ENCODE data around the gene IRF2BPL. TPM values are rescaled to one million over a fixed set of nuclear protein-coding genes. Genes with fewer than 3 reads are reported as not detected.
A peak's percentile ranks its signal among the peaks of the same experiment; 100 is the strongest.

Gene IRF2BPL
- 21.6 and 25.8 TPM in 2 replicates for total RNA-seq (ENCODE audit: low replicate concordance)

DNA sequence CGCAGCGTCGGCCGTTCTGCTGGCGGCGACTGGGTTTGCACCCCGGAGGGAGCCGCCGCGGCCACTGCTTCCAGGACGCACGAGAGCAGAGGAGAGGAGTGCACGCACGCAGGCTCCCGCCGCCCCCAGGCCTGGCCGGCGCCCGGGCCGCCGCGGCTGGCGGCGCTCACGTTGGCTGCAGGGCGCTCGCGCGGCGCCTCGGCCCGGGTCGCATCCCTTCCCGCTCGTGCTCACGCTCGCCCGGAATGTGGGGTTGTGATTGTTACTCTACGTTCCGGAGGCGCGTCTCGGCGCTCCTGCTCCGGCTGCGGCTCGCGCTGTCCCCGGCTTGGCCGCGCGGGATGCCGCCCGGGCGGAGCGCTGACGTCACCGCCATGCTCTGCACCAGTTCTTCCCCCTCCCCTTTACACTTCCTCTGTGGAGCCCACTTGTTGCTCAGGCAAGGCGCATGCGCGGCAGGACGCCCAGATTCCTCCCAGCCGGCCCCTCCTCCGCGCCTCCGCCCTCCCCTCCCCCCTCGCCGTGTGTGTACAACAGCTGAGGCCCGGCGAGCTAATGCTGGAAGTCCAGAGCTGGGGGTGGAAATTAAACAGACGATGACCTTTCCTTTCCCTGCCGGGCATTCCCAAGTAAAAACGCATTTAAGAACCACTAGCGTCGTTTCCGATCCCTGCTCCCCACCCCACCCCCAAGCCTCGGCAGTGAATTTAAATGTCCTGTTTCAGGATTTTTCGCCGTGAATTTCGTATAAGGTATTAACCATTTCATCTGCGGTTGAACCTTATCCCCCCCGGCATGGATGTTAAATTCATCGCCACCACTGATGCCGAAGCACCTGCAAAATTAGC, at the start of gene IRF2BPL:
TSS of gene IRF2BPL (minus strand) at position 325 of the 848 bp plus-strand sequence. CDS start 916 bp downstream, outside the sequence.
- H3K4me3 ChIP-seq (ENCODE audit: low read depth, low read length), result peak within 1 kb of the TSS; percentile 91
- peak; percentile 98 for DNase-seq (ENCODE audit: low read depth)
- TF ChIP-seq, protein P1, sequence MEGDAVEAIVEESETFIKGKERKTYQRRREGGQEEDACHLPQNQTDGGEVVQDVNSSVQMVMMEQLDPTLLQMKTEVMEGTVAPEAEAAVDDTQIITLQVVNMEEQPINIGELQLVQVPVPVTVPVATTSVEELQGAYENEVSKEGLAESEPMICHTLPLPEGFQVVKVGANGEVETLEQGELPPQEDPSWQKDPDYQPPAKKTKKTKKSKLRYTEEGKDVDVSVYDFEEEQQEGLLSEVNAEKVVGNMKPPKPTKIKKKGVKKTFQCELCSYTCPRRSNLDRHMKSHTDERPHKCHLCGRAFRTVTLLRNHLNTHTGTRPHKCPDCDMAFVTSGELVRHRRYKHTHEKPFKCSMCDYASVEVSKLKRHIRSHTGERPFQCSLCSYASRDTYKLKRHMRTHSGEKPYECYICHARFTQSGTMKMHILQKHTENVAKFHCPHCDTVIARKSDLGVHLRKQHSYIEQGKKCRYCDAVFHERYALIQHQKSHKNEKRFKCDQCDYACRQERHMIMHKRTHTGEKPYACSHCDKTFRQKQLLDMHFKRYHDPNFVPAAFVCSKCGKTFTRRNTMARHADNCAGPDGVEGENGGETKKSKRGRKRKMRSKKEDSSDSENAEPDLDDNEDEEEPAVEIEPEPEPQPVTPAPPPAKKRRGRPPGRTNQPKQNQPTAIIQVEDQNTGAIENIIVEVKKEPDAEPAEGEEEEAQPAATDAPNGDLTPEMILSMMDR (IDR thresholded peaks at IDR 0.05; ENCODE audit: insufficient read depth, low read length), result no peak

DNA sequence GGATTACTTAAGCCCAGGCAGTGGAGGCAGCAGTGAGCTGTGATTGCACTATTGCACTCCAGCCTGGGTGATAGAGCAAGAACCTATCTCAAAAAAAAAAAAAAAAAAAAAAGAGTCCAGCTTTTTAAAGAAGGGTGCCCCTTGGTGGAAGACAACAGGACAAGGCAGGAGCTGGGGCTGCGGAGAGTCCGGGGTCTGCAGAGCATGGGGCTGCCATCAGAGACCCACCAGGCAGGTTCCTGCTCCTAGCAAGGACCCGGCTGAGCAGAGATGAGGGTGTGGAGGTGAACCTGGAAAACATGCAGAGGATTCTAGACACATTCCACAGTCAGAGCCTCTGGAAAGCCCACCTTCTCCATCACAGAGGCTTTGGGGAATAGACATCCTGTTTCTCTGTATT, 48.5 kb upstream of the IRF2BPL start:
- TF ChIP-seq, protein P1 (IDR thresholded peaks at IDR 0.05; ENCODE audit: insufficient read depth, low read length), result no peak

DNA sequence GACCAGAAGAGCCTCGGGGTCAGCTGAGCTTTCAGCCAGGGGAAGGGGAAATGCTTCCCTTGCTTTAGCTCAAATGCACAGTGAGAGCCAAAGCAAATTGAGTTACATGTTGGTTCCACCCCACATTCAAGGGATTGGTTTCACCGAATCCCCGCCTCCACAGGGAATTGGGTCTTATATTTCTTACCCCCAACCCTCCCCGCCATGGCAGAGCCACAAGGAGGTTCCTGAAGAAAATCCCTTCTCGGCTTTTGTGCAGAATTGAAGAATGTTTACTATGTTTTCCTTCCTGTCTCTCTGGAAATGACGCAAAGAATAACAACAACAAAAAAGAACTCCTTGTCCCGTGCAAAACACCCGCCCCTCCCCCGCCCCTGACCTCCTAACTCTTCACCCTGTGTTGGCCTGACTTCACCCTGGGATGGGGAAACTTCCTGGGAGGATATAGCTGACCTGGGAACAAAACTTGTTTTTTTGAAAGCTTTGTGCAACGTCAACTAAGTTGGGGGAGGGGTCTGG, 47.7 kb upstream of the IRF2BPL start:
- peak; percentile 10 for DNase-seq (ENCODE audit: low read depth)

More for the DNA sequence above, 48.5 kb upstream of the IRF2BPL start:
- no peak overlapping the region for H3K4me3 ChIP-seq (ENCODE audit: low read depth, low read length)
- no peak for DNase-seq (ENCODE audit: low read depth)

DNA sequence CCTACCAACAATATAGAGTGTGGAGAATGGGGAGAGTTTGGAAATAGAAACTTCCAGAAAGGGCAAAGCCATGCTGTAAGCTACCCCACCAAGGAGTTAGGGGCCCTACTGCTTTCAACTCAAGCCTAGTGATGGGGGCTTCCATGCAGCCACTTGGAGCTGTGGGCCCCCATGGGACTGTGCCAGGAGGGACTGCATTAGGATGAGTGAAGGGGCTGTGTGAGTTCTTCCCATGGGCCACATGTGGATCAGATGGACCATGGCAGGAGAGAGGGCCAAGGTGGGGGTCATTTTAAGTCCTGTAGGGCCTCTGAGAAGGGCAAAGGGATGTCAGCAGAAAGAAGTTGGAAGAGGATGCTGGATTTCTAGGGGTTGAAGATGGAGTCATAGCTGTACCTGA, 46.5 kb upstream of the IRF2BPL start:
- H3K4me3 ChIP-seq (ENCODE audit: low read depth, low read length), result no peak overlapping the region
- no peak for DNase-seq (ENCODE audit: low read depth)
- TF ChIP-seq, protein P1 (IDR thresholded peaks at IDR 0.05; ENCODE audit: insufficient read depth, low read length), result no peak

More for the DNA sequence above, 47.7 kb upstream of the IRF2BPL start:
- TF ChIP-seq, protein P1 (IDR thresholded peaks at IDR 0.05; ENCODE audit: insufficient read depth, low read length), result no peak
- H3K4me3 ChIP-seq (ENCODE audit: low read depth, low read length), result no peak overlapping the region

DNA sequence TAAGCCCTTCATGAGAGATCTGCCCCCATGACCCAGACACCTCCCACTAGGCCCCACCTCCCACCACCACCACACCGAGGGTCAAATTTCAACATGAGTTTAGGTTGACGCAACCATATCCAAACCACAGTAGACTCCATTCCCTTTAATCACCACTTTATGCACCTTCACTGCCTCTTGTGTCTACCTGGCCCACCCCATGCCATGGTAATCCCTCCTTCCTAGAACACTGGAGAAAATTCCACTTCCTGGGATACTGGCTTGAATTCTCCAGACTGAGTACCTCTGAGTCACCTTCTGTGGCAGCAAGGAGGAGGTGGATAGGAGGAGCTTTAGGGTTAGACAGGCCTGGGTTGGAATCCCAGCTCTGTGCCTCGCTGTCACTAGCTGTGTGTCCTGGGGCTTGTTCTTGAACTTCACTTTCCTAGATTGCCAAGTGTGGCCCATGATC, 43.5 kb upstream of the IRF2BPL start:
- H3K4me3 ChIP-seq (ENCODE audit: low read depth, low read length), result no peak overlapping the region
- DNase-seq (ENCODE audit: low read depth), result no peak
- TF ChIP-seq, protein P1 (IDR thresholded peaks at IDR 0.05; ENCODE audit: insufficient read depth, low read length), result no peak

DNA sequence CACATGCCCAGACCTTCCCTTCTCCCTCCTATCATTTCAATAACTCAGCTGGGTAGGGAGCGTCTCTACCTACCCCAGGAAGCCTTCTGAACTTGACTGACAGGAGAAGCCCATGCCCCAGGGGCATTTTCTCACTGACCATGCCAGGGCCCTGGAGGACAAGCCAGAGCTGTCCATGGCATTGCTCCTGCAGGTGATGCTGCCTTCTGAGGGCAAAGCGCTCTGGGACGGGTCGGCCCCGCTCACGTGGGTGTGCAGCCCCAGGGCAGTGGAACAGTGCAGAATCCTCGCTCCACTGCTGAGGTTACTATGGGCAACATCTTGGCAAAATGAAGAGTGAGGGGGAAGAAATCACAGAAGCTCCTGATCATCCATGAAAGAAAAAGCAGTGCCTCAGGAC, 41.0 kb upstream of the IRF2BPL start:
- TF ChIP-seq, protein P1 (IDR thresholded peaks at IDR 0.05; ENCODE audit: insufficient read depth, low read length), result no peak
- no peak for DNase-seq (ENCODE audit: low read depth)
- H3K4me3 ChIP-seq (ENCODE audit: low read depth, low read length), result no peak overlapping the region
